IPS DF 6.9 (cell line): ENCODE results near the gene SPAG7.
A peak's percentile ranks its signal among the peaks of the same experiment; 100 is the strongest.

Experiments used
- DNase-seq: peaks from one replicate; pipeline ENCODE4 v3.0.0-alpha.2; 2013; ENCODE audit warnings: low read depth, low spot score
- H3K27ac ChIP-seq: one replicate; pipeline ENCODE4 v1.5.1; 2013; ENCODE audit warnings: low read length, control low read depth
- H3K27me3 ChIP-seq: 2 replicates; pipeline ENCODE4 v1.6.1; 2013; ENCODE audit warnings: mild to moderate bottlenecking, low read length; ENCODE audit not compliant: control insufficient read depth, insufficient read depth
- H3K36me3 ChIP-seq: 2 replicates; pipeline ENCODE4 v1.6.1; 2013; ENCODE audit warnings: low read length; ENCODE audit not compliant: control insufficient read depth, insufficient read depth
- H3K4me1 ChIP-seq: 2 replicates; pipeline ENCODE4 v1.6.1; 2013; ENCODE audit warnings: low read length; ENCODE audit not compliant: control insufficient read depth, insufficient read depth
- H3K4me3 ChIP-seq: 2 replicates; pipeline ENCODE4 v1.5.1; 2013; ENCODE audit warnings: mild to moderate bottlenecking, low read length
- H3K9me3 ChIP-seq: 2 replicates; pipeline ENCODE4 v1.6.1; 2013; ENCODE audit warnings: low read length, inconsistent platforms; ENCODE audit not compliant: control insufficient read depth, insufficient read depth
- WGBS: extraction: QIAGEN DNeasy Blood & Tissue Kit; methylation state at CpG from one replicate; pipeline ENCODE4 v1.1.7; 2013; ENCODE audit warnings: mixed read lengths, missing lambda C conversion rate; ENCODE audit not compliant: insufficient read length, insufficient coverage; 5-methylcytosine and 5-hydroxymethylcytosine counted together

The SPAG7 gene

GRCh38 chr17:4950075-4950745, 17.4 kb downstream of the SPAG7 start:
- no peak for DNase-seq
- peak overlapping the region; percentile 42; the same call in 1 of the 2 replicates for H3K4me3 ChIP-seq
- peaks cover 11% of the 10 kb centered on the region for H3K36me3 ChIP-seq
- H3K4me1 ChIP-seq: peaks cover 5% of the 10 kb centered on the region; the same call in 1 of the 2 replicates
- H3K27me3 ChIP-seq: no peaks in the 10 kb centered on the region
- no CpG with 5 or more reads among the region's 52 CpGs for WGBS
- H3K9me3 ChIP-seq: no peaks in the 10 kb centered on the region
- H3K27ac ChIP-seq: no peak overlapping the region

- H3K27ac ChIP-seq: peak overlapping the region; percentile 11
- no CpG with 5 or more reads among the region's 75 CpGs for WGBS
- peaks cover 15% of the 10 kb centered on the region for H3K36me3 ChIP-seq
- peaks cover 5% of the 10 kb centered on the region; the same call in 1 of the 2 replicates for H3K4me1 ChIP-seq
- H3K27me3 ChIP-seq: no peaks in the 10 kb centered on the region
- peak overlapping the region; percentile 70; the same call in 1 of the 2 replicates for H3K4me3 ChIP-seq
- no peak for DNase-seq
- H3K9me3 ChIP-seq: no peaks in the 10 kb centered on the region
These were observed 18.1 kb downstream of the SPAG7 start for GRCh38 chr17:4949321-4950074.

DNA sequence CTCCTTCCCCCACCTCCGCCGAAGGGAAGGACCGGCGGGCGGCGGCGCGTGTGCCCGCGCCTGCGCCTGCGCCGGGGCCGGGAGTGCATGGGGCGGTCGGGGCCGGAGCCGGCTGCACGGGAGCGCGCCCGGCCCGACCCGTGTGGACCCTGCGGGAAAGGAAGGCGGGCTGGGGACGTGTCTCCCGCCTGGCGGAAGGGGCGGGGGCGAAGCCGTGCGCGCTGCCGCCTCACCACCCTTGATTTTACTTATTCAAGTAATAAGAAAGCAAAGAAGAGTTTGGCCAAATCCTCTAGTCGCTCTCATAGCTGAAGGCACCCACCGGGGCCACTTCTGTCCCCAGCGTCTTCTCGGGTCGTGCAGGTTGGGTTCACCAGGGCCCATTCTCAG, 18.7 kb downstream of the SPAG7 start:
- WGBS: no CpG with 5 or more reads among the region's 40 CpGs
- H3K9me3 ChIP-seq: no peaks in the 10 kb centered on the region
- peaks cover 17% of the 10 kb centered on the region for H3K36me3 ChIP-seq
- peak overlapping the region; percentile 70; the same call in 1 of the 2 replicates for H3K4me3 ChIP-seq
- no peaks in the 10 kb centered on the region for H3K27me3 ChIP-seq
- peaks cover 5% of the 10 kb centered on the region; the same call in 1 of the 2 replicates for H3K4me1 ChIP-seq
- DNase-seq: no peak
- H3K27ac ChIP-seq: peak overlapping the region; percentile 11

- H3K4me1 ChIP-seq: peaks cover 5% of the 10 kb centered on the region; the same call in 1 of the 2 replicates
These were observed 19.3 kb downstream of the SPAG7 start, which contains the start of gene PFN1 for GRCh38 chr17:4948166-4948930. TSS of gene PFN1 (minus strand) at chr17:4948530. CDS start at chr17:4948394, 136 bp downstream.

DNA sequence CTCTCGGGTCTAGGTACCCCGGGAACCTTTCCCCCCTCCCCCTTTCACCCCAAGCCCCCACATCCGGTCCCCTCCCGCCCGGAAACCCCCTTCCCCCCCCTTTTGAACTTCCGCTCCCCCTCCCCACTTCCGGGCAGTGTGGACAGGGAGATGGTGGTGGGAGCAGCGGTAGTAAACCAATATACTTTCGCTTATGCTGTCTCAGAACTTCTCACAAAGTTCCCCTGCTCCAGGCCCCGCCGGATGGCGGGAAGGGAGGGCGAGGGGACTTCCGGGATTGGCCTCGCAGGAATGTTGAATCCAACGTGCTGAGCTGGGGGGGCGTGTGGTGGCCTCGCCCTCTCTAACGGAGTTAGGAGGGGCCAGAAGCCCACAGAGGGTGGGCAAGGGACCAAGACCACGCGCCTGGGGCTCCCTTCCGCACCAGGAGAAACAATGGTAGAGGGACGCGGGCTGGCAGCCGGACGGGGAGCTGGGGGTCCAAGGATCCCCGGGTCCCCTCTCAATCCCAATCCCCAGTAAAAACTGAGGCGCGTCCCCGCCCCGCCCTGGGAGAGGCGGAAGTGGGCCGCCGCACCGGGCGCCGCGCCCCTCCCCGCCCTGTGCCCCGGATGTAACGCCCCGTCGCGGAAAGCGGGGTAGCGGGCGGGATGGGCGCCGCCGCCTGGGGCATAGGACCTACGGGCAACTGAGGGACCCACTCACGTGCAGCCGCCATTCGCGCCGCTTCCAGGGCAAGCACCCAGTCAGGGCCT, 20.0 kb downstream of the SPAG7 start:
- Histone ChIP-seq H3K27me3 (no peaks in the 10 kb centered on the region), H3K36me3 (peaks cover 26% of the 10 kb centered on the region), H3K4me1 (peaks cover 5% of the 10 kb centered on the region; the same call in 1 of the 2 replicates), H3K27ac (peak overlapping the region; percentile 45), H3K4me3 (peak overlapping the region; percentile 70), H3K9me3 (no peaks in the 10 kb centered on the region)
- no CpG with 5 or more reads among the region's 56 CpGs for WGBS
- no peak for DNase-seq

More at GRCh38 chr17:4948166-4948930, 19.3 kb downstream of the SPAG7 start, which contains the start of gene PFN1:
- no peak for DNase-seq
- Histone ChIP-seq H3K9me3 (no peaks in the 10 kb centered on the region), H3K36me3 (peaks cover 19% of the 10 kb centered on the region), H3K27ac (peak within 1 kb of the TSS; percentile 45), H3K4me3 (peak within 1 kb of the TSS; percentile 70), H3K27me3 (no peaks in the 10 kb centered on the region)
- WGBS: no CpG with 5 or more reads among the region's 59 CpGs

- H3K27me3 ChIP-seq: no peaks in the 10 kb centered on the region
- H3K36me3 ChIP-seq: peaks cover 26% of the 10 kb centered on the region
- DNase-seq: no peak
- no peak overlapping the region for H3K27ac ChIP-seq
- peaks cover 5% of the 10 kb centered on the region; the same call in 1 of the 2 replicates for H3K4me1 ChIP-seq
- peak overlapping the region; percentile 70; the same call in 1 of the 2 replicates for H3K4me3 ChIP-seq
- no peaks in the 10 kb centered on the region for H3K9me3 ChIP-seq
- no CpG with 5 or more reads among the region's 7 CpGs for WGBS
These were observed 20.6 kb downstream of the SPAG7 start for GRCh38 chr17:4947010-4947410.

DNA sequence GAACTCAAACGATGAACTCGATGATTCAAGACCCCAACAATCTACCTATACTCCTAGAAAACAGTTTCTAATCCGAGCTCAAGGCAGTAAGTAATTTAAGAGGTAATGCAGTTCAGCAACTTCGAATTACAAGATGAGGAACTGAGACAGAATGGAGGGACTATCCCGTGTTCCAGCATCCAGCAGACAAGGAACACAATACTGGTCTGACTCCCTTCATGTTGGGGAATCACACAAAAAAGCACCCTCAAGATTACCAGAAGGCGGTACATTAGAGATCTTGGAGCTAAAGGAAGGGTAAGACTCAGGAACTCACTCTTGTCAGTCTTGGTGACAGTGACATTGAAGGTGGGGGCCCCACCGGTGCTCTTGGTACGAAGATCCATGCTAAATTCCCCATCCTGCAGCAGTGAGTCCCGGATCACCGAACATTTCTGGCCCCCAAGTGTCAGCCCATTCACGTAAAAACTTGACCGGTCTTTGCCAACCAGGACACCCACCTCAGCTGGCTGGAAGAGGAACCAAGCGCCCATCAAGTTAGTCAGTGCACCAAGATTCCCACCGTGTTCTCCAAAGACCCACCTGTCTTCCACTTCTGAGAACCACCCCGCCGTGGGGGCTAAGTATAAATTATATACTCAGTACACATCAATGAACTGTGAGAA, 21.2 kb downstream of the SPAG7 start:
- Histone ChIP-seq H3K4me3 (peak overlapping the region; percentile 70; the same call in 1 of the 2 replicates), H3K27me3 (no peaks in the 10 kb centered on the region), H3K27ac (no peak overlapping the region), H3K4me1 (peaks cover 5% of the 10 kb centered on the region; the same call in 1 of the 2 replicates), H3K9me3 (no peaks in the 10 kb centered on the region), H3K36me3 (peaks cover 26% of the 10 kb centered on the region)
- no peak for DNase-seq
- no CpG with 5 or more reads among the region's 16 CpGs for WGBS

DNA sequence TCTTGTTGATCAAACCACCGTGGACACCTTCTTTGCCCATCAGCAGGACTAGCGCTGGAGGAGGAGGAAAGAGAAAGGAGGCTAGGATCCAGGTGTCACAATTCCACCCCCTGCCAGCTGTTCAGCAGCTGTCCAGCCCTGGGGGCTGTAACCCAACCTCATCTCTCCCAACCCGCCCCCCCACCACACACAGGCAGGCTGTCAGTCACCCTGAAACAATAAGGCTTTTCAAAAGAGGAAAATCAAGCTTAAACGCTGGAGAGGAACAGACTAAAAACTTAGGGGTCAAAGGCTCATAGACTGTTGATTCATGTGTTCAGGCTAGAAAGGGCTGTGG, 21.7 kb downstream of the SPAG7 start:
- Histone ChIP-seq H3K27ac (no peak overlapping the region), H3K36me3 (peaks cover 26% of the 10 kb centered on the region), H3K4me3 (no peak overlapping the region), H3K27me3 (no peaks in the 10 kb centered on the region), H3K9me3 (no peaks in the 10 kb centered on the region), H3K4me1 (peaks cover 3% of the 10 kb centered on the region; the same call in 1 of the 2 replicates)
- no CpG with 5 or more reads among the region's 4 CpGs for WGBS
- DNase-seq: no peak

- DNase-seq: no peak
- Histone ChIP-seq H3K36me3 (peaks cover 26% of the 10 kb centered on the region), H3K4me3 (no peak overlapping the region), H3K27me3 (no peaks in the 10 kb centered on the region), H3K27ac (no peak overlapping the region), H3K9me3 (no peaks in the 10 kb centered on the region), H3K4me1 (peaks cover 3% of the 10 kb centered on the region; the same call in 1 of the 2 replicates)
- WGBS: 100% methylated on average over 1 of the region's 7 CpGs
These were observed 22.3 kb downstream of the SPAG7 start for GRCh38 chr17:4945176-4945943.
